Measurements from ENCODE around the gene DUSP2.
"Not testable (repeated sequence)": the region's sequence is repeated elsewhere in the genome, so short reads cannot be mapped to it uniquely, and the experiment has no call there.

The DUSP2 gene

DNA sequence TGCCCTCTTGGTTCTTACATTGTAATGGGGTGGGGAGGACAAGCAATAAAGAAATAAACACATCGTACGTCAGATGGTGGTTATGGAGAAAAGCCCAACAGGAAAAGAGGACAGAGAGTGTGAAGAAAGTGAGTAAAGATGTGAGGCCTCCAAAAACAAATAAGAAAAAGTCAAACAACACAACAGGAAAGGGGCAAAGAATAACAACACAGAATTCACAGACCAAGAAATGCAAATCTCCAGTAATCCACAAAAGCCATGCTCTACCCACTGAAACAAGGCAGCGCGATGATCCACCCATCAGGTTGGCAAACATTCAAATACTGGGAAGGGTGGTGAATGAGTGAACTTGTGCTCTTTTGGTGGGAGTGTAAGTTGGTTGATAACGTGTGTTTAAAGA lies 16.7 kb upstream of the DUSP2 start:
- no peak for DNase-seq

DNA sequence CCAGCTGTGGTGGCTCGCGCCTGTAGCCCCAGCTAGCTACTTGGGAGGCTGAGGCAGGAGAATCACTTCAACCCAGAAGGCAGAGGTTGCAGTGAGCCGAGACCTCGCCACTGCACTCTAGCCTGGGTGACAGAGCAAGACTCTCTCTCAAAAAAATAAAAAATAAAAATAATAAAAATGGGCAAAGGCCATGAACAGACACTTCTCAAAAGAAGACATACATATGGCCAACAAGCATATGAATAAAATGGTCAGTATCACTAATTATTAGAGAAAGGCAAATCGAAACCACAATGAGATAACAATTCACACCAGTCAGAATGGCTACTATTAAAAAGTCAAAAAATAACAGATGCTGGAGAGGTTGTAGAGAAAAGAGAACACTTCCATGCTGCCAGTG lies 15.1 kb upstream of the DUSP2 start:
- DNase-seq: not testable (repeated sequence)

DNA sequence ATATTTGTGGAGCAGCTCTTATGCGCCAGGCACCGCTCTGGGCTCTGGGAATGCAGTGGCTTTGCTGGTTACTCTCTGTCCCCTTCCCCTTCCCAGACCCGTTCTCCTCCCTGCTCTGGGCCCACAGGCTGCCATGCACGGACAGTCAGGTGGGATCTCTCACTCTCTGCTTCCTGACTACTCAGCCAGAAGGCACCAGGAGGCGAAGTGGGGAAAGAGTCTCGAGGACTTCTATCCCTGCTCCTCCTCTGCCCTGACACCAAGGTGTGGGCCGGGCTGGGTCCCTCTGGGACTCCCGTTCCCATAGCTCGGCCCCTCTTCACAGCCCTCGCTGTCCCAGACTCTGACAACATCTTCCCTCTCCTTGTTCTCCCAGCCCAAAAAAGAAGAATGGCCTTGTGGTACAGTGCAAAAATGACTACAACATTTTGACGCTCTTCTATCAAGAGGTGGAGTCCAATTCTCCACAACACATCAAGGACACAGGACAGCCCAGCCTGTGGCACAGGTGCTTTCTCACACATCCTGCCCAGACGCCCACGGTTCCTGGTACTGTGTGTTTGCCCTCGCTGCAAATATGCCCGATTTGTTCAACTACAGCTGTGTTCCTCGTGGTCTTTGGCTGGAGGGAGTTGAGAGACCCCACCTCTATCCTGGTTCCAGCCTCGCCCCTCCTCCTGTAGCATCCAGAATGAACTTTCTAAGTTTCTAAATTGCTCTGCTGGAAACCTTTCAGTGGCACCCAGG lies 14.0 kb upstream of the DUSP2 start:
- no peak for DNase-seq

DNA sequence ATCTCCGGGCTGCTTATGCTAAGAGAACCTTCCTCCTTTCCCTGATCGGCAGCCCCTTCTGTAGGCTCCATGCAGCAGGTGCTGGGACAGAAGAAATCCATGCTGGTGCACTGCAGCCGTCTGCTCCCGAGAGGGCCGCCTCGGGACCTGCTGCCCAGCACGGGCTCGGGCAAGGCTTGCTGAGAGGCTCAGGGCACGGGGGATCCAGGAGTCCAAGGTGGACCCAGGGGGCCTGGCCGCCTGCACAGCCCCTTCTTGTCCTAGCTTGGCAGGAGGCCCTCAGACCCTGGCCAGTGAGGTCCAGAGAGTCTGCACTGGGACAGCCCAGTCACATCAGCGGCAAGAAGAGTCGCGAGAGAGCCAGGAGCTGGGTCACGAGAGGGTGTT lies 13.3 kb upstream of the DUSP2 start:
- DNase-seq: no peak

DNA sequence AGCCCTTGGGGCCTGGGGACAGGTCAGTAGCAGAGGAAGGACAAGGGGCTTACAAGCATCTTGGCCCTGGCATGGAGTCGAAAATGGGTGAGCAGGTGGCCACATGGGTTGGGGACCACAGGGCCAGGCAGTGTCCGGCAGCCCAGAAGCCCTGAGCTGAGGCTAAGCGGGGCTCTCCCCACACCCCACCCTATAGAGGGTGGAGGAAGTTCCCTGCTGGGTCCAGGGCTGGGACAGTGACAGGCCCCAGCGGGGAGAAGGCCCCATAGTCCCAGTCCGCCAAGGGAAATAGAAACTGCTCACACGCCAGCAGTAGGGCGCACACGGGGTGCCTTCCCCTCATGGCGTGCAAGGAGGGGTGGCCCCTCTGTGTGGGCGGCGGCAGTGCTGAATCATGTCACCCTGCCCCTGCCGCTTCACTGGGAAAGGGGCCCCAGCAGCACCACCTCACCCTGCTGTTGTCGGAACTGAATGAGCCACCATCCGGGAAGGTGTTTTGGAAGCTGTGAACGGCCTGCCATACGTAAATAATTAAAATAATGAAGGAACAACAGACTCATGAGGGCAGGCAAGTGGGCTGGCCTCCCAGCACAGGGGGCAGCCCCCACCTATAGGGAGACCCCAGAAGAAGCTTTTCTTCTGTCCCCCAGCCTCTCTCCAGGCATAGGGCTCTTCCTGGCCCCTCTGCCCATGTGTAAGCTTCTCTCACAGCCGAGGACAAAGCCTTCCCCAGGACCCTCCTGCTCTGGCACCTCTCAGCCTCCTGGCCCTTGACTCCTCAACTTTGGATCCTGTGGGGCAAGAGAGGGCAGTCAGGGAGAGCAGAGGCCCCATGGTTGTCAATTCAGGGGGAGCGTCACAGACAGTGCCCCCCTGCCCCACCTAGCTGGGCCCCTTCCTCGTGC lies 12.7 kb upstream of the DUSP2 start:
- no peak for DNase-seq

DNA sequence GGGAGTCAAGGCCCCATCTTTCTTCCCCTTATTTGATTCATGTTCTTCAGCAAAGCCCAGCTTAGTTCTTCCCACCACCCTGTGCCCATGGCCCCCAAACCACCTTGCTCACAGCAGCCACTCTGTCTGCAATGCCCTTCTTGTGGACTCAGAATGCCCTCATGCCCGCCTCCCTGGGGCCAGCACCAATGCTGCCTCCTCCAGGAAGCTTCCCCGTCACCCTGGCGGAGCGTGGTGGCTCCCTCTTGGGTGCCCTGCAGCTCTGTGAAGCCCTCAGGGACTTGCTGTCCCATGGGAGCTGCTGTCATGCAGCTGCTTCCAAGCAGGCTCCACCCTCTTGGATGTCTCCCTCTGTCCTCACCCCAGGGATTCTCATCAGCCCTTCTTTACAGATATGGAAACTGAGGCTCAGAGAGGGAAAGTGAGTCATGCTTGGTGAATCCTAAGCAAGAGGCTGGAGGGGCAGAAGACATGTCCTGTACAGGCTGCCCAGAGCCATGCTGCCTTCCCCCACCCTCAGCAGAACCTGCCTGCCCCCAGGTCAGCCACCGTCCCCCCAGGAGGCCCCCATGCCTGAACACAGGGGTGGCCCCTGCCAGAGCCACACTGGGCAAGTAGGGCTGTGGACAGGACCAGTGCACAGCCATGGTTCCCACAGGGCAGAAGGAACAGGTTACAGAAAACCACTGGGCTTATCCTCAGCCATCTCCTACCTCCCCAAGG lies 11.8 kb upstream of the DUSP2 start:
- no peak for DNase-seq

DNA sequence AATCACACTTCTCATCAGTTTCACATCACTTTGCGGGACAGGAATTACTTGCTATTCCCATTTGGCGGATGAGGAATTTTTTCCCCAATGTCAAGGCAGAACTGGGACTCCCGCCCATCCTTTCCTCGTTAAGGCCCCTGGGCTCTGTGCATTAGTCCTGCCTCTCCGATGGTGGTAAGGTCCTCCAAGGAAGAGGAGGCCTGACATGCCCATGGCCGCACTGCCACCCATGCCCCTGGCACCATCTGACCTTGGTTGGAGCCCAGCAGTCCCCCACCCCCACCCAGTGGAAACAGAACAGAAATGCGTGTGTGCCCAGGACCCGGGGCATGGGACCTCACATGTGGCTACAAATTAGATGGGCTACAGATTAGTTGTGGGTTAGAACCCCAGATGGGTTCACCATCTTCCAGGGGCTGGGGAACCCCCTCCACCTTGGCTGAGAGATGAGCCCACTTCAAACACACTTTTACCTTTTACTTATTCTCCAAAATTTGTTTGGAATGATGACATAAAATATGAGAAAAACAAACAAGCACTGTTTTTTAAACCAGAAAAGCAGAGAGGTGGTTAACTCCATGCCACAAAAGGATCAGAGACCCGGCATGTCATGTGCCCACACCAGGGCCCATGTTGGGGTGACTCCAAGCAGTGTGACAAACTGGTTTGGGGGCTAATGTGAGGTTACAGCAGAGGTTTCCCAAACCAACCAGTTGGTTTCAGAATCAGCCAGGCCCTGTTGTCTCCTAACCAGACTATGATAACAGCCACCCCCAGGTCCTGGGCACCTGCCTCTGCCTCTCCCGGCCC lies 11.0 kb upstream of the DUSP2 start:
- DNase-seq: no peak

DNA sequence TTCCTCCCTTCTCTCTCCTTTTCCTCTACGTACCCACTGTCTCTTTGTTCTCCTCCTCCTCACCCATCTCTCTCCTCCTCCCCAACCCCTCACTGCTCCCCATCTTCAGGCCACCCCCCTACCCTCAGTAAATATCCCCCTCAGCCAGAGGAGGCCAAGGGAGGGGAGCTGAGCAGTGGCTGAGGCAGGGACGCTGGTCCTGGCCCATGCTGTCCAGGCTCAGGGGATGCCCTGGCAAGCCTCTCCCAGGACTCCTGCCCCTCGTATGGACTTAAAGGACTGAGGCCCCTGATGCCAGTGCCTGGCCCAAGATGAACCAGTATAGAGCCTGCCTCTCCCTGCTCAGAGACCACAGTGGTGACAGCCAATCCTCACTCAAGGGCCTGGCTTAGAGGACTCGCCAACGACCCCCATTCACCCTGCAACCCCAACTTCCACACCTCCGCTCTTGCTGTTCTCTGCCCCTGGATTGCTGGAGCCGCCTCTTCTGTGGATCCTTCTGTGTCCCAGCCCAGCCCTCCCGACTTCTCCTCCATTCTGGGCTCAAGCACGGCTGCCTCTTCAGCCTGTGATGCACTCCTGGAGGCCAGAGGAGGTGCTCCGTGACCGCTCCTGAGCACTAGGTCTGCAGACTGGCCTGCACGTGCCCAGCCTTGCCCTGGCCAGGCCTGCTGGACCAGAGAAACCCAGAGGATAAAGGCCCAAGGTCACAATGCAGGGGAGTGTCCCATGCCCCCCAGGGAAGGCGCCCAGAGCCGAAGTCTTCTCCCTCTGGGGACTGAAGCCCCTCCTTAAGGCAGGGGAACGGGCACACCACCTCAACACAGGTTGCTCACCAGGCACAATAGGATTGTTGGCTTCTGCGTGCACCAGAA lies 9.5 kb upstream of the DUSP2 start:
- no peak for DNase-seq

DNA sequence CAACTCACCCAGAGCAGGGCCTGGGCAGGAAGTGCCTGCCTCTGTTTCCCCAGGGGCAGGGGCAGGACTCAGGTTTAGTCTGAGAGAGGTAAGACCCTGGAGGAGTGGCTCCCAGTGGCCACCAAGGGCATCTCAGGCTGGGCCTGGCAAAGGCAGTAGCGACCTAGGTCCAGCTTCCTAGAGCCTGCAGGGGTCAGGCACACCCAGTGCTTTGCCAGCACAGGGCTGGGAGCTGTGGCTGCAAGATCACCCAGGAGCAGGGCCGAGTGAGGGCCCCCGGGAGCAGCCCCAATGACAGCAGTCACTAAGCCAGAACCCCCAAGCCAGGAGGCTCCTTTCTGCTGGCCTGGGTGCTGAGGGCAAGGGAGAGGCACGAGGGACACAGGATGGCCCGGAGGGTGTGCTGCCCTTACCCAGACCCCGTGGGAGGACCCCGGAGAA lies 8.8 kb upstream of the DUSP2 start:
- no peak for DNase-seq

DNA sequence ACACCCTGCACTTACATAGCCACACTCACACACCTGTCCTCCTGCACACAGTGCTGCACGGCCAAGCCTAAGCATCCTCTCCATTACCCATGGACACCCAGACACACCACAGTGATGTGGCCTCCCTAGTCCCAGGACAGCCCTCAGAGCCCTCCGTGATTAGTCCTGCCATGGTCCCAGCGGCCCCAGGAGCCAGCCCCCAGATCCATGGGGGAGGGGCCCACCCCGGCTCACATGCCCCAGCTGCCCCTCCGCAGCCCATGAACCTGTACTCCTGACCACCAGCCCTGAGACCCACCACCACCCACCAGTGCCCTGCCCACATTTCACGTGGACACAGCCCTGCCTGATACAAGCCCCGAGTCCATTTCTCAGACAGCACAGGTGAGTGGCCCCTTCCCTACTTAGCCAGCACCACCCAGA lies 8.1 kb upstream of the DUSP2 start:
- DNase-seq: no peak

DNA sequence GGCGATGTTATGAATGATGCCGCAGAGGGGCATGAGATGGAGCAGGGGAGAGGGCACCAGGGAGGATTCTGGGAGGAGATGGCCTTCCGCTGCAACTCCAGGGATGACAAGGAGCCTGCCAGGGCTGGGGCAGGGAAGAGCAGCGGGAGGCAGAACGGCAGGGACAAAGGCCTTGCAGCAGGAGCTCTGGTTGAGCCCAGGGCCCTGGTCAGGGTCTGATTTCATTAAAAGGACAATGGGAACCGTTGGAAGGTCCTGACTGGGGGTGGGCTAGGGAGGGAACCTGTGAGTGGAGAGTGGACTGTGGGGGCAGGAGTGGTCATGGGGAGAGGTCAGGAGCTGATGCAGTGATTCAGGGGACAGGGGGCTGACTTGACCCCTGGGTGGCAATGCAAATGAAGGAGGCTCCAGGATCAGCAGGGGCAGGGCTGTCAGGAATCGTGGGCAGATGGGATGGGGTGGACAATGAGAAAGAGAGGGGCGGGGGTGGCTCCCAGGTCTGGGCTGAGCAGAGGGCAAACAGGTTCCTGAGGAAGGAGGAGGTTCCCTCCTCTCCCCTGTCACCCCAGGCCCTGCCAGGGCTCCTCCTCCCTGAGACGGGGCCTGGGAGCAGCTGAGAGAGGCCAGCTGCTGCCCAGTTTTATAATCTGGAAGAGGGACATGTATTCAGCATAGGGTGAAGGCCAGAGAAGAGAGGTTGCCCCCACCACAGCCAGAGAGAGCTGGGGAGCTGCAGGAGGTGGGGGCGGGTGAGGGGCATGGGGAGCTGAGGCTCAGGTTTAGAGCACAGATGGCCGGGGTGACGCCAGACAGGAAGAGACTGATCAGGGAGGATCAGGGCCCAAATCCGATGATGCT lies 7.3 kb upstream of the DUSP2 start:
- no peak for DNase-seq

DNA sequence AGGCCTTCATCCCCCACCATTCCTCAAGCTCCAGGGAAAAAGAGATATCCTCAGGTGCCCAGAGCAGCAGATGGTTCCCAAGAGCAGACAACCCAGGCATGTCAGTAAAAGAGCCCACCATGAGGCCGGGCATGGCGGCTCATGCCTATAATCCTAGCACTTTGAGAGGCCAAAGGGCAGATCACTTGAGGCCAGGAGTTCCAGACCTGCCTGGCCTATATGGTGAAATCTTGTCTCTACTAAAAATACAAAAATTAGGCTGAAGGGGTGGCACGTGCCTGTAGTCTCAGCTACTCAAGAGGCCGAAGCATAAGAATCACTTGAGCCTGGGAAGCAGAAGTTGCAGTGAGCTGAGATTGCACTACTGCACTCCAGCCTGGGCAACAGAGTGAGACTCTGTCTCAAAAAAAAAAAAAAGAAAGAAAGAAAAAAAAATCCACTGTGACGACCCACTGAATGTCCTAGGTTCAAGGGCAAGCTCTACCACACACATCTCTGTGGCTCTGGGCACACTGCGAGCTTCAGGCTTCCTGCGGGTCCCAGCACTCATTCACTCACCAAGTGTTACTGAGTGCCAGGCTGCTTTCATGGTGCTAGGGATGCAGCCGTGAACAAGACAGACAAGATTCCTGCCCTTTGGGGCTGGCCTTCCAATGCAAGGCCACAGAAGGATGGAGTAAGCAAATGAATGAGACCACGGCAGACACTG lies 6.5 kb upstream of the DUSP2 start:
- DNase-seq: no peak

DNA sequence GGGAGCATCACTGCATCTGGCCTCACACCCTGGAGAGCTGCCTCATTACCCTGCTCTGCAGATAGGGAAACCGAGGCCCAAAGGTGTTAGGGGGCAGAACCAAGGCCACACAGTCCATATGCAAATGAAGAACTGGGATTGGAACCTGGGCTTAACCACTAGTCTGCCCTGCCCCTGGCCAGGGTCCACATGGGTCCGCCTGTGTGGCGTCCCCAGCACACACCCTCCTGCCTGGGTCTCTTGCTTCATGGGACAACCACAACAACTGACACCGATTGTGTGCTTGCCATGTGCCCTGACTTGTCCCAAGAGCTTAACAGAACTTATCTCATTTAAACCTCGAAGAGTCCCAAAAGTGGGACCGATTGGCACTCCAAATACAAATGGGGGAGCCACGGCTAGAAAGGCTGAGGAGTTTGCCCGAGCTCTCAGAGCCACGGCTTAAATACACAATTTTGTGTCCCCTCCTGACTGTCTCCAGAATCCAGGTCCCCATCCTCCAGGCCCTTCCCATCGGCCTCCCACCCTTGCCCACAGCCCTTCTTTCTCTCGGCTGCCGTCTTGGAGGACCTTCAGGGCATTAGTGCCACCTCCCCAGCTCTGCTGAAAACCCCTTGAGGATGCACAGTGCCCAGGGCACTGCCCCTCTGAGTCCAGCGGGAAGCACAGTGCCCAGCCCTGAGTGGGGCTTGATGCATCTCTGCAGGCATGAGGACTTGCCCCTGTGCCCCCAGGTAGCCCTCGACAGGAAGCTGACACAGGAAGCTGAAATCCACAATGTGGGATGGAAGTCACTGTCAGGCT lies 5.8 kb upstream of the DUSP2 start:
- no peak for DNase-seq

DNA sequence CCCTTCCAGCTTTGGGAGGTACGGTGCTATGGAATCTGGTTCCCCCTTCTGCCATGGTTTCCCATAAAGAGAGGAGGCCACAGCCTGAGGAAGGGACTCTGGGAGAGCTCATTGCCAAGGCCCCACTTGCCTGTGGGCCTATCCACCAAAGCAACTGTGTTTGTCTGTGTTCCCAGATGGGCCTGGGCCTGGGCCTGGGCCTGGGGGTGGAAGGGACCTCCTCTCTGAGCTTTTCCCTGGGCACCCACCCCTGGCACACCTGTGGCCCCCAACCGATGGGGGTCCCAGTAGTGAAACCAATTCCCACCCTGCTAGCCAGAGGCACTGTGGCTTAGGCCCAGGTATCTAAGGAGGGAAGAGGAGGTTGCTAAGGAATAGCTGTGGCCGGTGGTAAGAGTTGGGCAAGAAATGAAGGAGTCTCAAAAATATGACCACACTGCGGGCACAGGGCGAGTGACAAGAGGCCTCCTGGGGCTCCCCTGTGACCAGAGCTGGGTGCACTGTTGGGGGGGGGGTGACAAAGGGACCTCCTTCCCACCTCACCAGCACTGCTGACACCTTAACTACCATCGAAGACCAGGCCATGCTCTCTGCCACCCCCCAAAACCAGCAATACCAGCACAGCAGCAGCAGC lies 4.9 kb upstream of the DUSP2 start:
- DNase-seq: no peak

DNA sequence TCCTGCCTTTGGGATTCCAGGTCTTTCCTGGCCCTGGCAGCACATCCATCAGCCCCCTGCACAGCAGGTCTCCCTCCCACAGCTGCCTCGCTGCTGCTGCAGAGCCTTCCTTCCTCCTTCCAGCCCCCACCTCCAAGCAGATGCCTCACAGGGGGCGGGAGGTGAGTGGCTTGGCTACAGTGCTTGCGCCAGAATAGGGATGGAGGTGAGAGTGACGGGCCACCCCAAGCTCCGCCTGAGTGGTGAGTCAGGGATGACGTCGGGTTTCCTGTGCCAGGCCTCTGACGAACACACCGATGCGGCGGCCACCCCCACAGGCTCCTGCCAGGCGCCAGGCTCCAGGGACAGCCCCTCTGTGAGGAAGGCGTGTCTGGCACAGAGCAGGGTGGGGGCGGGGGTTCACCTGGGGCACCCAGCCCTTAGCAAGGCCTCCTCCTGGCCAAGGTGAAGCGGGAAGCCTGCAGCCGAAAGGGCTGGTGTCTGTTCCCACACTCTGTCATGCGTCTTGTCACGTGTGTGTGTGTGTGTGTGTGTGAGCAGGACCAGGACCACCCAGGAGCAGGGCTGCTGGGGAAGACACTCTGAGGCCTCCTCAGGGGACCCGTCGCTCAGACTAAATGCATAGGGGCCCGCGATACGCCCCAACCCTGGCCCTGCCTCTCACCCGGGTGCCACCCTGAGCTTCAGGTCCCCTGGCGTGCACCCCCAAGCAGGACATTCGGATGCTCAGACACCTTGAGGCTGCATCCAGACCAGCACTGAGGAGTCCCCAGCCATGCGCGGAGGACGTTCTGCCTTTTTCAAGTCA lies 3.4 kb upstream of the DUSP2 start:
- peak in 2 of 3 experiments; percentile 88 to 94 for DNase-seq

DNA sequence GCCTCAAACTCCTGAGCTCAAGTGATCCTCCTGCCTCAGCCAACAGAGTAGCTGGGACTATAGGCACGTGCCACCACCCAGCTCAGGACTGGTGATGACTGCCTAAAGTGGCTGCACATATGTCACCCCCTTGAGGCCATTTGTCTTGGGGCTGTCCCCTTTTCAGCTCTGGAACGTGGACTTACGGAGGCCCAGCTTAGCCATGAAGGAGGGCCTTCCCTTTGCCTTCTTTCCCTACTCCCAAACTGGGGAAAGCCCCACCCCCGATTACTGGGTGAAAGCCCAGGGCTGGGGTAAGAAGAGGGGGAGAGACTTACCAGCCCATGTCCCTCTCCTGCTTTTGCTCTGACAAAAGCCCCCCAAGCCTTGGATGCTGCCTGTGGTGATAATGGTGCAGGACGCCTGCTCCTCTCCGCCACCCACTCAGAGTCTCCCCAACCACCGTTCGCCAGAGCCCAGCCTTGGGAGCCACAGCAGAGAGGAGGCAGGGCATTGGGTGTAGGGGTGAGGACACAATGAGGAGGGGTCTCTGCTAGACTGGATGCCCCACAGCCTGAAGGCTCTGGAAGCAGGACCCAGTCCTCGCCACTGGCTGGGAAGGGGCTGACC lies 2.5 kb upstream of the DUSP2 start:
- DNase-seq: no peak

All from NCI-H1417 (cell line).